Muscle of leg (tissue), 11 donors: ENCODE results near the gene GNGT2. TPM values are rescaled to one million over a fixed set of nuclear protein-coding genes. Genes with fewer than 3 reads are reported as not detected.
A peak's percentile ranks its signal among the peaks of the same experiment; 100 is the strongest.
"Not testable (repeated sequence)": the region's sequence is repeated elsewhere in the genome, so short reads cannot be mapped to it uniquely, and the experiment has no call there.

Experiments
- DNase-seq: peaks from one replicate; pipeline ENCODE4 v3.0.0; 2013
- H3K27ac ChIP-seq: one replicate; pipeline ENCODE4 v1.5.1; 2013; ENCODE audit warnings: mild to moderate bottlenecking, low read length, control low read depth
- H3K27me3 ChIP-seq: one replicate; pipeline ENCODE4 v1.6.1; 2013; ENCODE audit warnings: low read length; ENCODE audit not compliant: control insufficient read depth, insufficient read depth
- H3K36me3 ChIP-seq: one replicate; pipeline ENCODE4 v1.6.1; 2013; ENCODE audit warnings: low read length; ENCODE audit not compliant: control insufficient read depth, insufficient read depth
- H3K4me1 ChIP-seq: one replicate; pipeline ENCODE4 v1.6.1; 2013; ENCODE audit warnings: low read length; ENCODE audit not compliant: control insufficient read depth, insufficient read depth
- H3K4me3 ChIP-seq: one replicate; pipeline ENCODE4 v1.5.1; 2013; ENCODE audit warnings: low read length, control low read depth
- H3K9me3 ChIP-seq: replicated peaks from 2 replicates; pipeline ENCODE4 v1.6.1; 2013; ENCODE audit warnings: low read depth, low read length; ENCODE audit not compliant: control insufficient read depth
- WGBS: methylation state at CpG from one replicate; pipeline ENCODE4 v1.1.5; 2013; ENCODE audit warnings: missing lambda C conversion rate; ENCODE audit not compliant: insufficient coverage; 5-methylcytosine and 5-hydroxymethylcytosine counted together
- polyA plus RNA-seq, 8 donors: library from polyadenylated mRNA; unstranded; fragments of 120-200 nt; gene quantifications; one replicate each; pipeline versions ENCODE4 v1.2.1 to v1.2.3, GENCODE V29; 2013; ENCODE audit warnings: inconsistent platforms in 1 of 8, low replicate concordance in 1 of 8; ENCODE audit not compliant: insufficient read length in 8 of 8, insufficient read depth in 1 of 8
- total RNA-seq: library from RNA; stranded (reverse); fragments of 120-200 nt; gene quantifications from one replicate; pipeline ENCODE4 v1.2.4, GENCODE V29; 2013

GNGT2 gene
- total and polyA plus RNA-seq, 9 donors = 0.57 to 1.7 (median 1.1) TPM

DNA sequence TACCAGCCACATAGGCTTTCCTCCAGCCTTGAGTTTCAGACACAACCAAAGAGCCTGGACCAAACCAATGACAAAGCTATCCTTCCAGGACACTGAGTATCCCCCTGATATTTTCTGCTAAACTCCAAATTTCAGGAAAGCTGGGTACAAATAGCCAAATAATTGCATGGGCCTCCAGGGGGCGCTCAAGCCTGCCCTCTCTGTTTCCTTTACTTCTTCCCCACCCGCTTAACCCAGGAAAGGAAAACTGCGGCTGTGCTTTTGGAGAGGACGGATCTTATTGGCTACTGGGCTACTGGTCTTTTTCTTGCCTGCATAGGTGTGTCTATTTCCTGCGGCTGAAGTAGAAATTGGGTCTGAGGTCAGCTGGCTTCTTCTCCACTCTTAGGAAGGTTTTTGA is 30.1 kb downstream of the GNGT2 start:
- Histone ChIP-seq H3K36me3 (no peaks in the 10 kb centered on the region), H3K4me3 (no peak overlapping the region), H3K4me1 (no peaks in the 10 kb centered on the region), H3K9me3 (peaks cover 21% of the 10 kb centered on the region), H3K27me3 (no peaks in the 10 kb centered on the region), H3K27ac (no peak overlapping the region)
- peak; percentile 54 for DNase-seq
- no CpG with 5 or more reads among the region's 5 CpGs for WGBS

DNA sequence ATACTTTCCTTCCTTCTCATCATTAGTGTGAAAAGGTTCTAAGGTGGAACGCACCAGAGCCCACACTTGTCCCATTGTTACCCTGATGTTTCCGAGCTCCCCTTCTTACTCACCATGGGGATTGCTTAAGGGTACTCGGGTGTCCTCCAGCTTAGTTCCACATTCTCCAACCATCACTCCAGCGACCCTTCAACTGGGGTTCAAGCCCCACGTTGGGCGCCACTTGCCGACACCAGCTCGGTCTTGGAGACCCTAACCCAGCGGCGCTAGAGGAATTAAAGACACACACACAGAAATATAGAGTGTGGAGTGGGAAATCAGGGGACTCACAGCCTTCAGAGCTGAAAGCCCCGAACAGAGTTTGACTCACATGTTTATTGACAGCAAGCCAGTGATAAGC is 34.4 kb downstream of the GNGT2 start:
- WGBS = 100% methylated on average over 1 of the region's 11 CpGs
- H3K4me3 ChIP-seq = not testable (repeated sequence)

DNA sequence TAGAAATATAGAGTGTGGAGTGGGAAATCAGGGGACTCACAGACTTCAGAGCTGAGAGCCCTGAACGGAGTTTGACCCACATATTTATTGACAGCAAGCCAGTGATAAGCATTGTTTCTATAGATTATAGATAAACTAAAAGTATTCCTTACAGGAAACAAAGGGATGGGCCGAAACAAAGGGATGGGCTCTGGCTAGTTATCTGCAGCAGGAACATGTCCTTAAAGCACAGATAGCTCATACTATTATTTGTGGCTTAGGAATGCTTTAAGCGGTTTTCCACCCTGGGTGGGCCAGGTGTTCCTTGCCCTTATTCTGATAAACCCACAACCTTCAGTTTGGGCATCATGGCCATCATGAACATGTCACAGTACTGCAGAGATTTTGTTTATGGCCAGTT is 39.7 kb downstream of the GNGT2 start:
- H3K36me3 ChIP-seq, H3K9me3 ChIP-seq, DNase-seq, H3K4me1 ChIP-seq, H3K4me3 ChIP-seq, H3K27ac ChIP-seq: not testable (repeated sequence)
- H3K27me3 ChIP-seq = peaks cover 18% of the 10 kb centered on the region
- no CpG with 5 or more reads among the region's 3 CpGs for WGBS

More for the DNA sequence above, 34.4 kb downstream of the GNGT2 start:
- not testable (repeated sequence) for H3K27me3 ChIP-seq, H3K27ac ChIP-seq, H3K36me3 ChIP-seq, DNase-seq, H3K4me1 ChIP-seq
- H3K9me3 ChIP-seq = peaks cover 20% of the 10 kb centered on the region

DNA sequence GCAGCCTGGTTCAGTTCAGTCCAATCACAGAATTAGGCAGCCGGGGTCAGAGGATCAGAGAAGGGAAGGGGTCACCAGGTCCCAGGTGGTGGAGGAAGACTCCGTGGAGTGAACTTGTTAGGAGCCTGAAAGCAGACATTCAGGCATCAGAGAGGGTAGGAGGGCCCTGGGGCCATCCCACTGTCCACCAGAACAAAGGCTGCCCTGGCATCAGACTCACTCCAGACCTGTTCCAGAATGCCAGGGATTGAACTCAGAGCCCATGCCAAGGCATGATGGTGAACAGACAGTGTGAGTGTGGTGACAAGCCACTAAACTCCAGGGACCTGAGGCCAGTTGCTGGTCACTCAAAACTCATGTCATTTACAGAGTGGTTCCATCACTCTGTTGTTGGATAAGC is 40.2 kb downstream of the GNGT2 start:
- 73% methylated on average over 2 of the region's 2 CpGs for WGBS
- no peak overlapping the region for H3K27ac ChIP-seq
- no peaks in the 10 kb centered on the region for H3K4me1 ChIP-seq
- peaks cover 18% of the 10 kb centered on the region for H3K27me3 ChIP-seq
- H3K36me3 ChIP-seq = no peaks in the 10 kb centered on the region
- DNase-seq = no peak
- H3K9me3 ChIP-seq = peaks cover 2% of the 10 kb centered on the region
- no peak overlapping the region for H3K4me3 ChIP-seq

DNA sequence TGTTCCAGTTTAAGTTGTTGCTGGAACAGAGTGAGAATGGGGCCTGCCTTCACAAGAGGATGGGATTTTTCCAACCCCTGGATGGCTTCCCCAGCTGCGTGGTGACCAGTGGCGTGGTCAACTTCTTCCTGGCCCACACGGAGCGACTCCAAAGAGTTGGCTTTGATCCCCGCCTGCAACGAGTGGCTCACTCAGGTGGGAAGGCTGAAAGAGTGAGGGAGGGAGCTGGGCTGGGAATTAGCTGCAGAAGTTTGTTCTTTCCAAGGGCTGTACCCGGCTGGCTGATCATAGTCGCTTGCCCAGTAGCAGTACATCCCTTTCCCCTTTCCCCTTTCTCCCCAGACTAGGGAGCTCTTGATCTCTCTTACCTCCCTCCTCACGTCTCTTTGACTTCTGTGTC is 41.7 kb downstream of the GNGT2 start:
- Histone ChIP-seq H3K4me3 (no peak overlapping the region), H3K36me3 (no peaks in the 10 kb centered on the region), H3K4me1 (no peaks in the 10 kb centered on the region), H3K27me3 (peaks cover 24% of the 10 kb centered on the region), H3K27ac (no peak overlapping the region), H3K9me3 (no peaks in the 10 kb centered on the region)
- 43% methylated on average over 9 of the region's 9 CpGs for WGBS
- no peak for DNase-seq

DNA sequence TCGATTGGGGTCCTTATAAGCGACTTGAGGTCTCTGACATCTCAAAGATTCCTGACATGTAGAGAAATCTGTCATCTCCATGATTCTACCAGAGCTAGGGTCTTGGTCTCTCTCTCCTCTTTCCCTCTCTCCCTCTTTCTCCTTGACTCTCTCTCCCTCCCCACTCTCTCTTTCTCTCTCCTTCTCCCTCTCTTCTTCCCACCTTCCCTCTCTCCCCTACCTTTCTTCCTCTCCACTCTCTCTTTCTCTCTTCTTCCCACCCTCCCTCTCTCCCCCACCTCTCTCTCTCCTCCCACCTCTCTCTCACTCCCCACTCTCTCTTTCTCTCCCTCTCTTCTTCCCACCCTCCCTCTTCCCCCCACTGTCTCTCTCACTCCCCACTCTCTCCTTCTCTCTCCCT is 45.2 kb downstream of the GNGT2 start:
- 85% methylated on average over 2 of the region's 2 CpGs for WGBS
- no peaks in the 10 kb centered on the region for H3K9me3 ChIP-seq
- H3K27ac ChIP-seq = no peak overlapping the region
- peaks cover 23% of the 10 kb centered on the region for H3K27me3 ChIP-seq
- no peak for DNase-seq
- H3K36me3 ChIP-seq = no peaks in the 10 kb centered on the region
- H3K4me3 ChIP-seq = no peak overlapping the region
- H3K4me1 ChIP-seq = no peaks in the 10 kb centered on the region

DNA sequence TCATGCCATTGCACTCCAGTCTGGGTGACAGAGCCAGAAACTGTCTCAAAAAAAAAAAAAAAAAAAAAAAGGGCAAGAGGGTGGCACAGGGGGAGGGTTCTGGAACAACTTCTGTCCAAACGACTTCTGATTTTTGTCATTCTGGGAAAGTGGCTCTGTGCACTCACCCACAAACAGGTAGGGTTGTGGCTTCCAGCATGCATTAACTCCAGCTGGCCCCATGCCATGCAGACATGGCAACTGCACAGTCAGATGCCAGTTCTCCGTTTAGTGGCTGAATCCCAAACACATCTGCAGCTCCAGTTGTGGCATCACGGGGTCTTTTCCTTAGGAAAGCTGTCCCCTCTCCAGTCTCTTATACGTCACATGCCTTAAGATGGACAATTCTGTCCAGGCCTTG is 47.5 kb downstream of the GNGT2 start:
- Histone ChIP-seq H3K4me3 (no peak overlapping the region), H3K27me3 (peaks cover 22% of the 10 kb centered on the region), H3K9me3 (no peaks in the 10 kb centered on the region), H3K4me1 (no peaks in the 10 kb centered on the region), H3K27ac (no peak overlapping the region), H3K36me3 (no peaks in the 10 kb centered on the region)
- WGBS = 60% methylated on average over 3 of the region's 4 CpGs
- DNase-seq = no peak

DNA sequence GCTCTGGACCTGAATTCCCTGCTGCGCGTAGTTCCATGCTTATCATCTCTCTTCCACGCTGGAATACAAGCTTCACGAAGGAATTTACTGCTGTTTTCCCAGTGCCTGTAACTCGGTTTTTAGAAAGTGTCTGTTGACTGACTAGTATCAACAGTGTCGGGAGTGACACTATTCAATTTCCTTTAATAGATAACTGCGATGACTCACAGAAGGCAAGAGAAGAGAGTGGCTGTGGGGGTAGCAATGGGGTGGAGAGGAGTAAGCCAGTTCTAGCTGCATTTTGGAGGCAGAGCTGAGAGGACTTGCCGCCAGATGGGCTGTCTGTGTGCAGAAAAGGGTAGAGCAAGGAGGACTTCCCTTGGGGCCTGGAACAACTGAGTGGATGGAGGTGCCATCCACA is 52.6 kb downstream of the GNGT2 start:
- Histone ChIP-seq H3K4me3 (no peak overlapping the region), H3K27me3 (peaks cover 23% of the 10 kb centered on the region), H3K36me3 (no peaks in the 10 kb centered on the region), H3K9me3 (no peaks in the 10 kb centered on the region), H3K4me1 (no peaks in the 10 kb centered on the region), H3K27ac (no peak overlapping the region)
- 82% methylated on average over 5 of the region's 8 CpGs for WGBS
- DNase-seq = no peak

DNA sequence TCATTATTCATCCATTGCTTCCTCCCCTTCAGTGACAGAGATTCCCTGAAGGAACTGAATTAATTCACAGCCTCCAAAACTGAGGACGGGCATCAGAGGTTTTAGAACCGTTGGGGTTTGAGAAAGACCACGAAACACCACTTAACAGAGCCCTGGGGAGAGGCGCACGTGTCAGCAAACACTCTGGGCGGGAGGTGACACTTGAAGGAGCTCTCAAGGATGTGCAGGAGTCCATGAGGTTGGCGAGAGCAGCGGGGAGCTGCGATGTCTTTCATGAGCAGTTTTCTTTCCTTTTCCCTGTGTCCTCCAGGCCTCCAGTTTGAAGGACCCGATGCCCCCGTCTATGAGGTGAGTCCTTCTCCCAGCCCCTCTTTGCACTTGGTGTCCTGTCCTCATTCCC is 54.1 kb downstream of the GNGT2 start:
- H3K4me3 ChIP-seq = no peak overlapping the region
- H3K36me3 ChIP-seq = no peaks in the 10 kb centered on the region
- no peak for DNase-seq
- no peaks in the 10 kb centered on the region for H3K4me1 ChIP-seq
- peaks cover 25% of the 10 kb centered on the region for H3K27me3 ChIP-seq
- H3K27ac ChIP-seq = no peak overlapping the region
- H3K9me3 ChIP-seq = no peaks in the 10 kb centered on the region
- 67% methylated on average over 10 of the region's 11 CpGs for WGBS
